ENCODE results near the gene MTA3.
"Not testable (repeated sequence)": the region's sequence is repeated elsewhere in the genome, so short reads cannot be mapped to it uniquely, and the experiment has no call there.

The MTA3 gene

DNA sequence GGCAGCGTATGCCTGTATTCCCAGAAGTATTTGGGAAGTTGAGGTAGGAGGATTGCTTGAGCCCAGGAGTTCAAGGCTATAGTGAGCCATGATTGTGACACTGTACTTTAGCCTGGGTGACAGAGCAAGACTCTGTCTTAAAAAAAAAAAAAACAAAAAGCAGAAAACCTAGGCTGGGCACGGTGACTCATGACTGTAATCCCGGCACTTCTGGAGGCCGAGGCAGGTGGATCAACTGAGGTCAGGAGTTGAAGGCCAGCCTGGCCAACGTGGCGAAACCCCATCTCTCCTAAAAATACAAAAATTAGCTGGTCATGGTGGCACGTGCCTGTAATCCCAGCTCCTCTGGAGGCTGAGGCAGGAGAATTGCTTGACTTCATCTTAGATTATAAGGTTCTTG is 46.4 kb downstream of the MTA3 start:
- DNase-seq: no peak

- DNase-seq: no peak
Measured at GRCh38 chr2:42618116-42618515, 49.7 kb downstream of the MTA3 start.

- DNase-seq: no peak
Measured at GRCh38 chr2:42618972-42619371, 50.5 kb downstream of the MTA3 start.

DNA sequence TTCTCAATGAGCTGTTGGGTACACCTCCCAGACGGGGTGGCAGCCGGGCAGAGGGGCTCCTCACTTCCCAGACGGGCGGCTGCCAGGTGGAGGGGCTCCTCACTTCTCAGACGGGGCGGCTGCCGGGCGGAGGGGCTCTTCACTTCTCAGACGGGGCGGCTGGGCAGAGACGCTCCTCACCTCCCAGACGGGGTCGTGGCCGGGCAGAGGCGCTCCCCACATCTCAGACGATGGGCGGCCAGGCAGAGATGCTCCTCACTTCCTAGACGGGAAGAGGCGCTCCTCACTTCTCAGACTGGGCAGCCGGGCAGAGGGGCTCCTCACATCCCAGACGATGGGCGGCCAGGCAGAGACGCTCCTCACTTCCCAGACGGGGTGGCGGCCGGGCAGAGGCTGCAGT is 53.2 kb downstream of the MTA3 start:
- not testable (repeated sequence) for DNase-seq

- DNase-seq: no peak
Measured at GRCh38 chr2:42622943-42623676, 54.7 kb downstream of the MTA3 start.

- no peak for DNase-seq
Measured at GRCh38 chr2:42624047-42624446, 55.6 kb downstream of the MTA3 start.

GRCh38 chr2:42628024-42628423 is 59.6 kb downstream of the MTA3 start:
- DNase-seq: not testable (repeated sequence)

GRCh38 chr2:42636934-42637333 is 68.5 kb downstream of the MTA3 start:
- DNase-seq: no peak

GRCh38 chr2:42638080-42638784 is 69.8 kb downstream of the MTA3 start:
- DNase-seq: no peak

DNA sequence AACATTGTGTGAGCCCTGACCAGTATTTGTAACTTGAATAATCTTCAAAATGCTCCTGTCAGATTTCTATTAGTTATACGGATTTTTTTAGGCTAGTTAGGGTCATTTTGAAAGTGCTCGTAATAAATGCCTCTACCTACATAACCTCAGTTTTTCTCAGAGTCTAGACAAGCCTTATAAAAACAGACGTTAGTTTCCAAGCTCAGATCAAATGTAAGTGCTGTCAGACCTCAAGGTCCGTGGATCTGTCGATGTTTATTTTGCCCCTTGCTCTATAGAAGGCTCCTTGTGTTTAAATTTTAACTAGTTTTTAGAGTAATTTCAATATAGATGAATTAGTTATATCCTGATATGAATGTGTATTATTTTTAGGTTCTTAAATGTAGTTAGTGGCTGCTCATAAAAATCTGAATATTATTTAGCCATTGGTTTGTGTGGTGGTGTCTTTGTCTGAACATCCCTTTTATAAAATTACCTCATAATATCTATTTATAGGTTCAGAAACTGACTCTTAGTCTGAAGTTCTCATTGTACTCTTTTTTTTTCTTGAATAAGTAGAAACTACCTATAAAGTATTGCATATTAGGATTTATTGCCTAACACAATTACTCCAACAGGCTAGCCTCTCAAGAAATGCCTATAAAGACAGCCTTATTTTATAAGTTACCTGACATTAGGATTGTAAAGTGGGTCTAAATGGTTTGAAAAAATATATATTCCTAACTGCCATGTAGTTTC is 71.1 kb downstream of the MTA3 start:
- DNase-seq: no peak

- no peak for DNase-seq
Measured at GRCh38 chr2:42640261-42640660, 71.8 kb downstream of the MTA3 start.

- not testable (repeated sequence) for DNase-seq
Measured at GRCh38 chr2:42642371-42642770, 73.9 kb downstream of the MTA3 start.

GRCh38 chr2:42645551-42645950 is 77.1 kb downstream of the MTA3 start:
- no peak for DNase-seq

DNA sequence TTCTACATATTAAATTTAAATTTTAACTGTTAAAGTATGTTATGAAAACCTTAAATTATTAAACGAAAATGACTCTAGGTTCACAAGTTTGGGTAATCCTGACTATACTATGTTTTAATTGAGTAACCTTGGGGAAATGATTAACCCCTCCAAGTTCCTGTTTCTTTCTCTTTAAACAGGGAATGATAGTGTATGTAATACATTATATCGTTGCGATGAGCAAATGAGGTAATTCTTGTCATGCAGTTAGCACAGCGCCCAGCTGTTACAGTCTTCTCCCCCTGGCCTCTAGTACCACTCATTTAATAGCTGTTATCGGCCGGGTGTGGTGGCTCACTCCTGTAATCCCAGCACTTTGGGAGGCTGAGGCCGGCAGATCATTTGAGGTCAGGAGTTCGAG is 80.4 kb downstream of the MTA3 start:
- DNase-seq: no peak

GRCh38 chr2:42651057-42651456 is 82.6 kb downstream of the MTA3 start:
- no peak for DNase-seq

- DNase-seq: no peak
Measured at GRCh38 chr2:42652086-42652485, 83.7 kb downstream of the MTA3 start.

DNA sequence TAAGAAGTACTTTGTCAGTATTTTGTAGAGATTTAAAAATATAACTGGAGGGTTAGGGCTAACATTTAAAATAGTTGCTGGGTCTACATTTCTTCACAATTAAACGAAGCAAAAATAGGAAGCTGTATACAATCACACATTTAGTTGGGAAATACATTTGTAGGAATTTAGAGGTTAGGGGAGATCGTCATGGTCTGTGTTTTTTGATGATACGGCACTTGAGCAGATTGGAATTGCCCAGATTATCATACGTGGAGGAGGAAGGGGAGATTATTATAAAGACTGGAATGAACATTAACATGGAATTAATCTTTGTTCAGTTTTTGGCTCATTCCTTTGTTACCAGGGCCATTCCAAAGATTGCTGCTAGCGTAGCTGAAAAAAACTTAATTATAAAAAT is 84.6 kb downstream of the MTA3 start:
- DNase-seq: no peak

DNA sequence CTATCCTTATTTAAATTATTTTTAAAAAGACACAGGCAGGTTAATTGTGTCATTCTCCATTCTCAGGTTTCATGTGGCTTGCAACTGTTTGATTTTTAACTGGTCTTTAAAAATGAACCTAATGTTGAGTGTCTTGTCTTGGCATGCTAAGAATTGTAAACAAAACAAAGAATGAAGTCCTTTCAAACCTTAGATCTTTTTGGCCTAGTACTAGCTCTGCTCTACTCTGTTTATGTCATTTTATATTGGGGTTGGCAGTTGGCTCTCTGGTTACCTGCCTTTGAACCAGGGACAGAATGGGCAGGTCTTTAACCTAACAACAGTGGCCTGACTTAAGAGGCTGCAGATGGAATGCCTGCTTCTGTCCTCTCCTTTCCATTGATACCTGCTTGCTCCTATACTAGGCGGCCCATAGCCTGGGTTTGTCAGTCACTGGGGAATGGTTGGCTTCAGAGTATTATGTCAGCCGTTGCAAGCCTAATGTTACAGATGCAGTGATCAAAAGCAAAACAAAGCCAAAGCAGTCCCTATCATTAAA is 85.5 kb downstream of the MTA3 start:
- DNase-seq: no peak

DNA sequence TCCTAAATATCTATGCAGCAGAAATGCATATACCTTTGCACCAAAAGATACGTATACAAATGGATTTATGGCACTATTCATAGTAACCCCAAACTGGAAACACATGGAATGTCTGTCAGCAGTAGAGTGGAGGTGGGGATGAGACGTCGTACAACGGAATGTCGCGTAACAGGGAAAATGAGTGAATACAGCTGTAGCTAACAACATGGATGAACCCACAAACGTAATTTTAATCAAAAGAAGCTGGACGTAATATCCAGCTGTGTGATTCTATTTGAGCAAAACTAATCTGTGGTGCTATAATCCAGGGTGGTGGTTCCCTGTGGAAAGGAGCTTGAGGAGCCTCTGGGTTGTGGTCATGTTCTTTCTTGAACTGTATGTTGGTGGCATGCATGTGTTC is 89.9 kb downstream of the MTA3 start:
- DNase-seq: no peak

- no peak for DNase-seq
Measured at GRCh38 chr2:42659609-42660008, 91.2 kb downstream of the MTA3 start.

GRCh38 chr2:42663106-42663780 is 94.8 kb downstream of the MTA3 start:
- DNase-seq: peak; percentile 8

- DNase-seq: no peak
Measured at GRCh38 chr2:42663828-42664227, 95.4 kb downstream of the MTA3 start.

- no peak for DNase-seq
Measured at GRCh38 chr2:42673989-42674579, 105.7 kb downstream of the MTA3 start.
